ENCODE results near the gene SLC7A8. TPM values are rescaled to one million over a fixed set of nuclear protein-coding genes. Genes with fewer than 3 reads are reported as not detected.
A peak's percentile ranks its signal among the peaks of the same experiment; 100 is the strongest.

The SLC7A8 gene
- total RNA-seq, 4 donors from 2014 or later, result 15.9 to 152 (median 49.3) TPM

DNA sequence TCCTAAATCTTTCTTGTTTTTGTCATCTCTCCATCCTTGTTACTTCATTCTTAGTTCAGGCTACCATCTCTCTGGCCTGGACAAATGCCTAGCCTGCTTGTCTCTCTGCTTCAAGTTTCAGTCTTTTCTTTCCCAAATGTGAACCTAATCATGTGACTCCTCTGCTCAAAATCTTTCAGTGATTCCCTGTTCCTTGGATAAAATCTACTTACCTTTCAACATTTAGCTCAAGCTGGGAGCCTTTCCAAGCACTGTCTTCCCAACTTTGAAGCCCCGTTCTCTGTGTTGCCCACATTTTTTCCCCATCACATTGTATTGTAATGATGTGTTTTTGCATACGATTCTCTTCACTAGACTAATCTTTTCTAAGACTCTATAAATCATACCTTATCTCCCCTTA is 24.7 kb downstream of the SLC7A8 start:
- intact Hi-C loops (cut with DNase I; ENCODE audit: low total_unique reads), result no loop called here
- no peak for DNase-seq
- H3K27me3 ChIP-seq, result no peaks in the 10 kb centered on the region
- H3K36me3 ChIP-seq, result no peaks in the 10 kb centered on the region
- no peak for TF ChIP-seq POLR2A (IDR thresholded peaks at IDR 0.05)
- no peak overlapping the region for H3K4me3 ChIP-seq
- H3K4me1 ChIP-seq, result peaks cover 3 to 11% of the 10 kb centered on the region in 2 donors
- no peaks in the 10 kb centered on the region for H3K9me3 ChIP-seq
- H3K27ac ChIP-seq, result peak overlapping the region; percentile 6 to 32

DNA sequence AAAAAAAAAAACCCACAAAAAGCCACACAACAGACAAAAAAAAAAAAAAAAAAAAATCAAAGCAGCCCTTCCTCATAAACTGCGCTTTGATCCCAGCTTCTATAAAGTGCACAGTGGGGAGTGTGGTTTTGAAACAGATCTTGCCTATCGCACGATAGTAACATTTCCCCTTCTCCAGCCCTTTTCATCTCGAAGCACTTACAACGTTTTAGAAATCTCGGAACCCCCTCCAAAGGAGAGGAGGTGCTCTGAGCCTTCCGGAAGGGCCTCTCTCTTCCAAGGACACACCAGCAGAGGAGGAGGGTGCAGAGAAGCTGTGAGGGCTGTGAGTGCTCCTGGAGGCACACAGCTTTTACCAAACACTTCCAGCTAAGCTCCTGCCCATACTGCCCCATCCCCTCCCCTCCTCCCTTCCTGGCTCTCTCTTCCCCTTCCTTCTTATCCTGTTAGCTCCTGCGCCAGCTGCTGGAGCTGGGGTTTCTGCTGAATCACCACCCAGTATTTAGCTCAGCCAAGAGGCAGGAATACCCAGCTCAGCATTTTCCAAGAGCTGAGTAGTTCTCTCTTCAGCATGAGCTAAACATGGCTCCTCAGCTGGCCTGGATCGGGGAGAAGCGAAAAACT is 28.4 kb downstream of the SLC7A8 start:
- H3K4me3 ChIP-seq, result peak overlapping the region in 1 of 2 donors; percentile 2
- H3K9me3 ChIP-seq, result no peaks in the 10 kb centered on the region
- H3K27me3 ChIP-seq, result no peaks in the 10 kb centered on the region
- TF ChIP-seq POLR2A (IDR thresholded peaks at IDR 0.05), result peak in 1 of 2 donors; percentile 32
- TF ChIP-seq, protein P1, sequence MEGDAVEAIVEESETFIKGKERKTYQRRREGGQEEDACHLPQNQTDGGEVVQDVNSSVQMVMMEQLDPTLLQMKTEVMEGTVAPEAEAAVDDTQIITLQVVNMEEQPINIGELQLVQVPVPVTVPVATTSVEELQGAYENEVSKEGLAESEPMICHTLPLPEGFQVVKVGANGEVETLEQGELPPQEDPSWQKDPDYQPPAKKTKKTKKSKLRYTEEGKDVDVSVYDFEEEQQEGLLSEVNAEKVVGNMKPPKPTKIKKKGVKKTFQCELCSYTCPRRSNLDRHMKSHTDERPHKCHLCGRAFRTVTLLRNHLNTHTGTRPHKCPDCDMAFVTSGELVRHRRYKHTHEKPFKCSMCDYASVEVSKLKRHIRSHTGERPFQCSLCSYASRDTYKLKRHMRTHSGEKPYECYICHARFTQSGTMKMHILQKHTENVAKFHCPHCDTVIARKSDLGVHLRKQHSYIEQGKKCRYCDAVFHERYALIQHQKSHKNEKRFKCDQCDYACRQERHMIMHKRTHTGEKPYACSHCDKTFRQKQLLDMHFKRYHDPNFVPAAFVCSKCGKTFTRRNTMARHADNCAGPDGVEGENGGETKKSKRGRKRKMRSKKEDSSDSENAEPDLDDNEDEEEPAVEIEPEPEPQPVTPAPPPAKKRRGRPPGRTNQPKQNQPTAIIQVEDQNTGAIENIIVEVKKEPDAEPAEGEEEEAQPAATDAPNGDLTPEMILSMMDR (IDR thresholded peaks at IDR 0.05), result no peak
- no peaks in the 10 kb centered on the region for H3K36me3 ChIP-seq
- intact Hi-C loops (cut with DNase I; ENCODE audit: low total_unique reads), result no loop called here
- peak; percentile 83 to 92 for DNase-seq
- H3K27ac ChIP-seq, result peak overlapping the region; percentile 96
- H3K4me1 ChIP-seq, result peaks cover 19 to 22% of the 10 kb centered on the region in 2 donors

DNA sequence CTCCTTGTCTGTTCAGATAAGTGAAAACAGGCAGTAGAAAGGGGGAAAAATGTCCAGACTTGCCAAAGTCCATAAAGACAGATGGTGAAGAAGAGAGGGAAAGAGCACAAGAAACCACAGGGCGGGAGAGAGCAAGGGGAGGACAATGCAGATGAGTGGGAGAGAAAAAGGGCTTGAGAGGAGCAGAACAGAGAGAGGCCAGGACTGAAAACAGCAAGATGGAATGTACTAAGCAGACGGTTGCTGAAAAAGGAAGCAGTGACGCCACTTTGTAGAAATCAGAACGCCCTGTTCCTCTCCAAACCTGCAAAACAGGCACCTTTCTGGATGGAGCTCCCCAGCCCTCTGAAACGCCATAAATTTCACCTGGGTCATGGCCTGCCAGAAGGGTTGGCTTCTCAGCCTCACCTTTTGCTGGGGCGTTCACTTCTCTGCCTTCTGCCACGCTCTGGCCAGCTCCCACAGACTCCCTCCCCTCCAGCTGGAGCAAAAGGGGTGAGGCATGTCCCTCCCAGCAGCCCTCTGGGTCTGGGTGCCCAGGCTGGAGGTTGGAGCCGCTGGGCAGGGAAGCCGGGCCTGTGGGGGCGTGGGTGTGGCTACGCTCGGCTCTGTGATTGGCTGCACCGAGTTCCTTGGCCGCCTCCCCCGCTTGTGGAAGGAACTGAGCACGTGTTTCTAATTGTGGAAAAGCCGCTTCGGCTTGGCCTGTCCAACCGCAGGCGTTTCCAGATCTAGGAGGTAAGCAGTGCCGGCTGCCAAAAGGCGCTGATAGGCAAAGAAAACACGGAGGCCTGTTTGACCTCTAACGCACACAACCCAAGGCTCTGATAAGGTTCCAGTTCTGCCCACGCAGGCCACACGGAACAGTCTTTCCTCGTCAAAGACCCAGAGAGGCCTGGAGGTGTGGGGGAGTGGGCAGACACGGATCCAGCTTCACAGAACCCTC is 29.3 kb downstream of the SLC7A8 start:
- Histone ChIP-seq H3K4me3 (peak overlapping the region; percentile 1 to 26), H3K27ac (peak overlapping the region; percentile 96), H3K27me3 (no peaks in the 10 kb centered on the region), H3K36me3 (no peaks in the 10 kb centered on the region), H3K9me3 (no peaks in the 10 kb centered on the region), H3K4me1 (peaks cover 19 to 27% of the 10 kb centered on the region in 2 donors)
- peak in 1 of 2 donors; percentile 33 for TF ChIP-seq POLR2A (IDR thresholded peaks at IDR 0.05)
- TF ChIP-seq, protein P1 (IDR thresholded peaks at IDR 0.05), result no peak
- DNase-seq, result peak; percentile 95 to 97
- intact Hi-C loops (cut with DNase I; ENCODE audit: low total_unique reads), result no loop called here

- Histone ChIP-seq H3K4me3 (no peak overlapping the region), H3K36me3 (no peaks in the 10 kb centered on the region), H3K4me1 (peaks cover 19 to 40% of the 10 kb centered on the region in 2 donors), H3K27ac (peak overlapping the region; percentile 96), H3K27me3 (no peaks in the 10 kb centered on the region), H3K9me3 (no peaks in the 10 kb centered on the region)
- intact Hi-C loops (cut with DNase I; ENCODE audit: low total_unique reads), result no loop called here
- TF ChIP-seq, protein P1 (IDR thresholded peaks at IDR 0.05), result no peak
- no peak for TF ChIP-seq POLR2A (IDR thresholded peaks at IDR 0.05)
- no peak for DNase-seq
Measured at GRCh38 chr14:23151342-23151741, 32.1 kb downstream of the SLC7A8 start.

GRCh38 chr14:23149745-23150144 is 33.7 kb downstream of the SLC7A8 start:
- Histone ChIP-seq H3K9me3 (no peaks in the 10 kb centered on the region), H3K4me1 (peaks cover 12 to 37% of the 10 kb centered on the region in 2 donors), H3K36me3 (no peaks in the 10 kb centered on the region), H3K27me3 (no peaks in the 10 kb centered on the region), H3K4me3 (no peak overlapping the region), H3K27ac (peak overlapping the region; percentile 96)
- intact Hi-C loops (cut with DNase I; ENCODE audit: low total_unique reads), result no loop called here
- no peak for DNase-seq
- no peak for TF ChIP-seq POLR2A (IDR thresholded peaks at IDR 0.05)
- TF ChIP-seq, protein P1 (IDR thresholded peaks at IDR 0.05), result no peak
